Vagina (tissue), 2 donors: Measurements from ENCODE around the gene NCAN. TPM values are rescaled to one million over a fixed set of nuclear protein-coding genes. Genes with fewer than 3 reads are reported as not detected.

ENCODE experiments used
- DNase-seq, 2 donors: peaks; one replicate each; pipeline ENCODE4 v3.0.0-alpha.2; 2017; ENCODE audit errors: extremely low spot score in 2 of 2
- H3K27ac ChIP-seq: fragments of 200-600 bp; sonication (generic); one replicate; pipeline ENCODE4 v1.5.1; 2019
- H3K27me3 ChIP-seq: fragments of 200-600 bp; sonication (generic); one replicate; pipeline ENCODE4 v1.5.1; 2019
- H3K36me3 ChIP-seq, 2 donors: fragments of 200-600 bp; sonication (generic); one replicate each; pipeline ENCODE4 v1.5.1; 2017 to 2019
- H3K4me1 ChIP-seq: fragments of 200-600 bp; sonication (generic); one replicate; pipeline ENCODE4 v1.5.1; 2019
- H3K4me3 ChIP-seq, 2 donors: fragments of 200-600 bp; sonication (generic); 1 replicate in 1 of 2; 2 replicates in 1 of 2; pipeline ENCODE4 v1.5.1; 2016 to 2019
- H3K9me3 ChIP-seq: fragments of 200-600 bp; sonication (generic); one replicate; pipeline ENCODE4 v1.5.1; 2019
- CTCF ChIP-seq, 3 experiments: fragments of 450-650 bp in 2 of 3; fragments of 200-600 bp in 1 of 3; sonication (generic) in 1 of 3; IDR thresholded peaks; one replicate each; pipeline ENCODE4 v1.5.1; 2017 to 2019; ENCODE audit warnings: antibody characterized with exemption in 3 of 3, mild to moderate bottlenecking in 2 of 3, moderate library complexity in 2 of 3
- POLR2A ChIP-seq, 2 donors: fragments of 450-650 bp; IDR thresholded peaks; one replicate each; pipeline ENCODE4 v1.6.1; 2017; ENCODE audit warnings: antibody characterized with exemption in 2 of 2, mild to moderate bottlenecking in 2 of 2, moderate library complexity in 2 of 2
- POLR2AphosphoS5 ChIP-seq, 2 donors: sonication (generic); formaldehyde crosslinking; IDR thresholded peaks; one replicate each; pipeline ENCODE4 v1.9.0; 2017; ENCODE audit warnings: antibody characterized with exemption in 2 of 2, mild to moderate bottlenecking in 2 of 2, low read depth in 1 of 2; ENCODE audit not compliant: insufficient read depth in 1 of 2
- intact Hi-C: fragments of 100-400 bp; cut with DNase I; formaldehyde crosslinking; loops from one replicate; pipeline ENCODE4 v1.15.1; 2023
- total RNA-seq: library from RNA; depleted of rRNA; stranded (reverse); fragments of >200 nt; gene quantifications from one replicate; pipeline ENCODE4 v1.2.3, GENCODE V29; 2016

The NCAN gene
- total RNA-seq, 1 donor from 2014 or later, result not detected

GRCh38 chr19:19268453-19269385 lies 57.0 kb downstream of the NCAN start:
- no peak for TF ChIP-seq CTCF (IDR thresholded peaks at IDR 0.05)
- intact Hi-C loops, result no loop called here
- H3K9me3 ChIP-seq, result no peaks in the 10 kb centered on the region
- H3K4me1 ChIP-seq, result peaks cover 11% of the 10 kb centered on the region
- no peak overlapping the region for H3K27ac ChIP-seq
- H3K36me3 ChIP-seq, result no peaks in the 10 kb centered on the region
- DNase-seq, result no peak
- H3K27me3 ChIP-seq, result no peaks in the 10 kb centered on the region
- H3K4me3 ChIP-seq, result no peak overlapping the region

- H3K4me3 ChIP-seq, result no peak overlapping the region
- H3K36me3 ChIP-seq, result no peaks in the 10 kb centered on the region
- intact Hi-C loops, result no loop called here
- H3K9me3 ChIP-seq, result no peaks in the 10 kb centered on the region
- peaks cover 11% of the 10 kb centered on the region for H3K4me1 ChIP-seq
- DNase-seq, result no peak
- H3K27ac ChIP-seq, result no peak overlapping the region
- no peak for TF ChIP-seq CTCF (IDR thresholded peaks at IDR 0.05)
- no peak for TF ChIP-seq POLR2AphosphoS5 (IDR thresholded peaks at IDR 0.05; ENCODE audit: insufficient read depth in 1 of 2, low read depth in 1 of 2)
- TF ChIP-seq POLR2A (IDR thresholded peaks at IDR 0.05), result no peak
- H3K27me3 ChIP-seq, result no peaks in the 10 kb centered on the region
Measured at GRCh38 chr19:19269952-19270694, 58.4 kb downstream of the NCAN start.

- DNase-seq, result no peak
- peaks cover 11% of the 10 kb centered on the region for H3K4me1 ChIP-seq
- intact Hi-C loops, result no loop called here
Measured at GRCh38 chr19:19270749-19271571, 59.2 kb downstream of the NCAN start.

More at GRCh38 chr19:19270749-19271571, 59.2 kb downstream of the NCAN start:
- Histone ChIP-seq H3K4me3 (no peak overlapping the region), H3K36me3 (peaks cover 0 to 8% of the 10 kb centered on the region in 2 donors), H3K27ac (no peak overlapping the region), H3K27me3 (no peaks in the 10 kb centered on the region), H3K9me3 (no peaks in the 10 kb centered on the region)
- TF ChIP-seq CTCF (IDR thresholded peaks at IDR 0.05) (no peak), POLR2AphosphoS5 (IDR thresholded peaks at IDR 0.05; ENCODE audit: insufficient read depth in 1 of 2, low read depth in 1 of 2) (no peak), POLR2A (IDR thresholded peaks at IDR 0.05) (no peak)
